Adrenal gland (tissue), 5 donors: ENCODE data around the gene PTPRN2.

Source experiments
- POLR2A ChIP-seq, 2 donors: fragments of 450-650 bp; IDR thresholded peaks; one replicate each; pipeline ENCODE4 v1.6.1; 2017; ENCODE audit warnings: antibody characterized with exemption in 2 of 2, mild to moderate bottlenecking in 2 of 2, moderate library complexity in 1 of 2
- TF ChIP-seq, protein P1 (sequence below), 6 experiments: fragments of 450-650 bp in 4 of 6; fragments of 200-600 bp in 2 of 6; sonication (generic) in 1 of 6; IDR thresholded peaks; 1 replicate in 5 of 6; 2 replicates in 1 of 6; pipeline versions ENCODE4 v1.5.1 to v1.8.0; 2016 to 2021; ENCODE audit warnings: antibody characterized with exemption in 6 of 6, mild to moderate bottlenecking in 2 of 6, moderate library complexity in 1 of 6
- donor health status: DM: no; HTN: no; CAD: no.

GRCh38 chr7:158282461-158283001, 305.1 kb downstream of the PTPRN2 start:
- TF ChIP-seq, protein P1, sequence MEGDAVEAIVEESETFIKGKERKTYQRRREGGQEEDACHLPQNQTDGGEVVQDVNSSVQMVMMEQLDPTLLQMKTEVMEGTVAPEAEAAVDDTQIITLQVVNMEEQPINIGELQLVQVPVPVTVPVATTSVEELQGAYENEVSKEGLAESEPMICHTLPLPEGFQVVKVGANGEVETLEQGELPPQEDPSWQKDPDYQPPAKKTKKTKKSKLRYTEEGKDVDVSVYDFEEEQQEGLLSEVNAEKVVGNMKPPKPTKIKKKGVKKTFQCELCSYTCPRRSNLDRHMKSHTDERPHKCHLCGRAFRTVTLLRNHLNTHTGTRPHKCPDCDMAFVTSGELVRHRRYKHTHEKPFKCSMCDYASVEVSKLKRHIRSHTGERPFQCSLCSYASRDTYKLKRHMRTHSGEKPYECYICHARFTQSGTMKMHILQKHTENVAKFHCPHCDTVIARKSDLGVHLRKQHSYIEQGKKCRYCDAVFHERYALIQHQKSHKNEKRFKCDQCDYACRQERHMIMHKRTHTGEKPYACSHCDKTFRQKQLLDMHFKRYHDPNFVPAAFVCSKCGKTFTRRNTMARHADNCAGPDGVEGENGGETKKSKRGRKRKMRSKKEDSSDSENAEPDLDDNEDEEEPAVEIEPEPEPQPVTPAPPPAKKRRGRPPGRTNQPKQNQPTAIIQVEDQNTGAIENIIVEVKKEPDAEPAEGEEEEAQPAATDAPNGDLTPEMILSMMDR (IDR thresholded peaks at IDR 0.05) = no peak
- TF ChIP-seq POLR2A (IDR thresholded peaks at IDR 0.05) = no peak
